ENCODE data around the gene BRD8. TPM values are rescaled to one million over a fixed set of nuclear protein-coding genes. Genes with fewer than 3 reads are reported as not detected.

BRD8 gene
- total and polyA plus RNA-seq, 2 experiments from 2014 or later, result 45.8 to 117 TPM

DNA sequence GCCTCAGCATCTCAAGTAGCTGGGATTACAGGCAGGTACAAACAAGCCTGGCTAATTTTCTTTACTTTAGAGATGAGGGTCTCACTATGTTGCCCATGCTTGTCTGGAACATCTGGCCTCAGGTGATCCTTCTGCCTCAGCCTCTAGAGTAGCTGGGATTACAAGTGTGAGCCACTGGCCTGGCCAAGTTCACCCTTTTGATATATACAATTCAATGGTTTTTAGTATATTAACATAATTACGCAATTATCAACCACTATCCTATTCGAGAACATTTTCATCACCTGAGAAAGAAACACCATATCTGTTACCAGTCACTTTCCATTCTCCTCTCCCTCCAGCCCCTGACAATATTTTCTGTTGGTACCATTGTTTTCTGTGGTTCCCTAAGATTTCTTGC lies 38.4 kb upstream of the BRD8 start (continued):
- TF ChIP-seq REST (IDR thresholded peaks at IDR 0.05; ENCODE audit: unreplicated experiment) (no peak), EZH2 (IDR thresholded peaks at IDR 0.05; ENCODE audit: low read depth, unreplicated experiment) (no peak), ZNF331 (CRISPR knock-in tag; IDR thresholded peaks at IDR 0.05; ENCODE audit: low read depth) (no peak)

DNA sequence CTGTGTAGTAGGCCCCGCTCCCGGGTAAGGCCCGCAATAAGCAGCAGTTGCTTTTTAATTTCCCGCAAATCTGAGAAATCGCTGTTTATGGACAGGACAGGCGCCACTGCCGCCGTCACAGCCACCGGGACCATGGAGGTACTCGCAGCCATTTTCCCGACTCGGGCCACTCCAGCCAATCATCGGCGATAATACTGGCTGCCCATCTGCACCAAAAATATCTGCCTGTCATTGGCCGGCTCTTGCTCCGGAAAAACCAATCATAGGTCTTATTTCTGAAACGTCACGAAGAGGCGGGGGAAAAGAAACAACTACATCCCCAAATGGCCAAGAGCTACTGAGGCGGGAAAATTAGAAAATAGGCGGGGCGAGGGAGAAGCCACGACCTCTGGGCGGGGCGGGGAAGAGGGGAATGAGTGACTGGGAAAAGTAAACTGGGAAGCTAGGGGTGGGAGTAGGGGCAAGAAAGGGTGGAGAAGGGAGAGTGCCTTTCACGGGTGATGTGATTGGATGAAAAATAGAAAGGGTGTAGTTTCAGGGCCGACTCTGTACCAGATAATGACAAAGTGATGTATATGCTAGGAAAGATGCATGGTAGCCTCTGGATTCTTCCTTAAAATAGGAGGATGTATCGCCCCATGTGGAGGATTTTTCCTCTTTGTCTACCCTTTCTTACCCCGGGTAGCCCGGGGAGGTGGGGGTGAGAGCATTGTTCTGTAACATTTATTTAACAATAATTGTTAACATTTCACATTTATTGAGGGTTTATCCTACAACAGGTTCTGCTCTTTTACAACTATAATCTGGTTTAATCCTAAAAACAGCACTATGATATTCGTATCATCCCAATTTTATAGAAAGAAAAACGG lies 35.0 kb upstream of the BRD8 start, which contains the start of gene CDC23:
Gene CDC23, minus strand, starts transcription at position 163 of the 869 bp plus-strand sequence. Its CDS starts 11 bp downstream, at position 152.
- Mint-ChIP-seq H3K4me3 (peak within 1 kb of the TSS; percentile 100), H3K27me3 (ENCODE audit: insufficient read depth, low read depth, poor library complexity) (peaks cover 10% of the 10 kb centered on the region), H3K9me3 (peaks cover 6% of the 10 kb centered on the region; the same call in 2 of the 3 replicates), H3K27ac (peak within 1 kb of the TSS; percentile 99), H3K36me3 (ENCODE audit: low read depth) (peaks cover 3% of the 10 kb centered on the region; the same call in 1 of the 3 replicates), H3K4me1 (peaks cover 6% of the 10 kb centered on the region; the same call in 2 of the 3 replicates)
- peaks cover 46% of the 10 kb centered on the region for H3K79me2 ChIP-seq (replicated peaks; ENCODE audit: insufficient read depth)
- H3K4me1 ChIP-seq (ENCODE audit: insufficient read depth), result peaks cover 5% of the 10 kb centered on the region; the same call in 1 of the 2 replicates
- H3K27ac ChIP-seq (ENCODE audit: low read depth), result peak within 1 kb of the TSS; percentile 81
- no peaks in the 10 kb centered on the region for H3F3A ChIP-seq (replicated peaks; ENCODE audit: low read depth)
- no peaks in the 10 kb centered on the region for H3K9me2 ChIP-seq (ENCODE audit: insufficient read depth)
- DNase-seq (ENCODE audit: low spot score) (peak; percentile 100), ATAC-seq (peak; percentile 95)
- no peaks in the 10 kb centered on the region for H3K27me3 ChIP-seq (ENCODE audit: insufficient read depth)
- peak within 1 kb of the TSS; percentile 78 for H3K4me2 ChIP-seq
- peak within 1 kb of the TSS; percentile 88 for H2AFZ ChIP-seq
- no peak for TF ChIP-seq EZH2phosphoT487 (IDR thresholded peaks at IDR 0.05; ENCODE audit: unreplicated experiment)
- TF ChIP-seq, protein P1, sequence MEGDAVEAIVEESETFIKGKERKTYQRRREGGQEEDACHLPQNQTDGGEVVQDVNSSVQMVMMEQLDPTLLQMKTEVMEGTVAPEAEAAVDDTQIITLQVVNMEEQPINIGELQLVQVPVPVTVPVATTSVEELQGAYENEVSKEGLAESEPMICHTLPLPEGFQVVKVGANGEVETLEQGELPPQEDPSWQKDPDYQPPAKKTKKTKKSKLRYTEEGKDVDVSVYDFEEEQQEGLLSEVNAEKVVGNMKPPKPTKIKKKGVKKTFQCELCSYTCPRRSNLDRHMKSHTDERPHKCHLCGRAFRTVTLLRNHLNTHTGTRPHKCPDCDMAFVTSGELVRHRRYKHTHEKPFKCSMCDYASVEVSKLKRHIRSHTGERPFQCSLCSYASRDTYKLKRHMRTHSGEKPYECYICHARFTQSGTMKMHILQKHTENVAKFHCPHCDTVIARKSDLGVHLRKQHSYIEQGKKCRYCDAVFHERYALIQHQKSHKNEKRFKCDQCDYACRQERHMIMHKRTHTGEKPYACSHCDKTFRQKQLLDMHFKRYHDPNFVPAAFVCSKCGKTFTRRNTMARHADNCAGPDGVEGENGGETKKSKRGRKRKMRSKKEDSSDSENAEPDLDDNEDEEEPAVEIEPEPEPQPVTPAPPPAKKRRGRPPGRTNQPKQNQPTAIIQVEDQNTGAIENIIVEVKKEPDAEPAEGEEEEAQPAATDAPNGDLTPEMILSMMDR (conservative IDR thresholded peaks at IDR 0.05; ENCODE audit: low read depth in 2 of 2), result no peak
- TF ChIP-seq POLR2AphosphoS5 (IDR thresholded peaks at IDR 0.05; ENCODE audit: low read depth), result peak; percentile 68
- TF ChIP-seq CREB1 (CRISPR knock-in tag; IDR thresholded peaks at IDR 0.05; ENCODE audit: low read depth), result peak; percentile 90
- TF ChIP-seq, protein P2, sequence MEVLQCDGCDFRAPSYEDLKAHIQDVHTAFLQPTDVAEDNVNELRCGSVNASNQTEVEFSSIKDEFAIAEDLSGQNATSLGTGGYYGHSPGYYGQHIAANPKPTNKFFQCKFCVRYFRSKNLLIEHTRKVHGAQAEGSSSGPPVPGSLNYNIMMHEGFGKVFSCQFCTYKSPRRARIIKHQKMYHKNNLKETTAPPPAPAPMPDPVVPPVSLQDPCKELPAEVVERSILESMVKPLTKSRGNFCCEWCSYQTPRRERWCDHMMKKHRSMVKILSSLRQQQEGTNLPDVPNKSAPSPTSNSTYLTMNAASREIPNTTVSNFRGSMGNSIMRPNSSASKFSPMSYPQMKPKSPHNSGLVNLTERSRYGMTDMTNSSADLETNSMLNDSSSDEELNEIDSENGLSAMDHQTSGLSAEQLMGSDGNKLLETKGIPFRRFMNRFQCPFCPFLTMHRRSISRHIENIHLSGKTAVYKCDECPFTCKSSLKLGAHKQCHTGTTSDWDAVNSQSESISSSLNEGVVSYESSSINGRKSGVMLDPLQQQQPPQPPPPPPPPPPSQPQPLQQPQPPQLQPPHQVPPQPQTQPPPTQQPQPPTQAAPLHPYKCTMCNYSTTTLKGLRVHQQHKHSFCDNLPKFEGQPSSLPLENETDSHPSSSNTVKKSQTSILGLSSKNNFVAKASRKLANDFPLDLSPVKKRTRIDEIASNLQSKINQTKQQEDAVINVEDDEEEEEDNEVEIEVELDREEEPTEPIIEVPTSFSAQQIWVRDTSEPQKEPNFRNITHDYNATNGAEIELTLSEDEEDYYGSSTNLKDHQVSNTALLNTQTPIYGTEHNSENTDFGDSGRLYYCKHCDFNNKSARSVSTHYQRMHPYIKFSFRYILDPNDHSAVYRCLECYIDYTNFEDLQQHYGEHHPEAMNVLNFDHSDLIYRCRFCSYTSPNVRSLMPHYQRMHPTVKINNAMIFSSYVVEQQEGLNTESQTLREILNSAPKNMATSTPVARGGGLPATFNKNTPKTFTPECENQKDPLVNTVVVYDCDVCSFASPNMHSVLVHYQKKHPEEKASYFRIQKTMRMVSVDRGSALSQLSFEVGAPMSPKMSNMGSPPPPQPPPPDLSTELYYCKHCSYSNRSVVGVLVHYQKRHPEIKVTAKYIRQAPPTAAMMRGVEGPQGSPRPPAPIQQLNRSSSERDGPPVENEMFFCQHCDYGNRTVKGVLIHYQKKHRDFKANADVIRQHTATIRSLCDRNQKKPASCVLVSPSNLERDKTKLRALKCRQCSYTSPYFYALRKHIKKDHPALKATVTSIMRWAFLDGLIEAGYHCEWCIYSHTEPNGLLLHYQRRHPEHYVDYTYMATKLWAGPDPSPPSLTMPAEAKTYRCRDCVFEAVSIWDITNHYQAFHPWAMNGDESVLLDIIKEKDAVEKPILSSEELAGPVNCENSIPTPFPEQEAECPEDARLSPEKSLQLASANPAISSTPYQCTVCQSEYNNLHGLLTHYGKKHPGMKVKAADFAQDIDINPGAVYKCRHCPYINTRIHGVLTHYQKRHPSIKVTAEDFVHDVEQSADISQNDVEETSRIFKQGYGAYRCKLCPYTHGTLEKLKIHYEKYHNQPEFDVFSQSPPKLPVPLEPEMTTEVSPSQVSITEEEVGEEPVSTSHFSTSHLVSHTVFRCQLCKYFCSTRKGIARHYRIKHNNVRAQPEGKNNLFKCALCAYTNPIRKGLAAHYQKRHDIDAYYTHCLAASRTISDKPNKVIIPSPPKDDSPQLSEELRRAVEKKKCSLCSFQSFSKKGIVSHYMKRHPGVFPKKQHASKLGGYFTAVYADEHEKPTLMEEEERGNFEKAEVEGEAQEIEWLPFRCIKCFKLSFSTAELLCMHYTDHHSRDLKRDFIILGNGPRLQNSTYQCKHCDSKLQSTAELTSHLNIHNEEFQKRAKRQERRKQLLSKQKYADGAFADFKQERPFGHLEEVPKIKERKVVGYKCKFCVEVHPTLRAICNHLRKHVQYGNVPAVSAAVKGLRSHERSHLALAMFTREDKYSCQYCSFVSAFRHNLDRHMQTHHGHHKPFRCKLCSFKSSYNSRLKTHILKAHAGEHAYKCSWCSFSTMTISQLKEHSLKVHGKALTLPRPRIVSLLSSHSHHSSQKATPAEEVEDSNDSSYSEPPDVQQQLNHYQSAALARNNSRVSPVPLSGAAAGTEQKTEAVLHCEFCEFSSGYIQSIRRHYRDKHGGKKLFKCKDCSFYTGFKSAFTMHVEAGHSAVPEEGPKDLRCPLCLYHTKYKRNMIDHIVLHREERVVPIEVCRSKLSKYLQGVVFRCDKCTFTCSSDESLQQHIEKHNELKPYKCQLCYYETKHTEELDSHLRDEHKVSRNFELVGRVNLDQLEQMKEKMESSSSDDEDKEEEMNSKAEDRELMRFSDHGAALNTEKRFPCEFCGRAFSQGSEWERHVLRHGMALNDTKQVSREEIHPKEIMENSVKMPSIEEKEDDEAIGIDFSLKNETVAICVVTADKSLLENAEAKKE (CRISPR knock-in tag; IDR thresholded peaks at IDR 0.05), result no peak
- H3K4me3 ChIP-seq, result peak within 1 kb of the TSS; percentile 56
- no peaks in the 10 kb centered on the region for H4K20me1 ChIP-seq (replicated peaks; ENCODE audit: insufficient read depth)
- H3K36me3 ChIP-seq (ENCODE audit: insufficient read depth), result no peaks in the 10 kb centered on the region
